Measurements from ENCODE around the gene GRIFIN. TPM values are rescaled to one million over a fixed set of nuclear protein-coding genes. Genes with fewer than 3 reads are reported as not detected.
"Not testable (repeated sequence)": the region's sequence is repeated elsewhere in the genome, so short reads cannot be mapped to it uniquely, and the experiment has no call there.

The GRIFIN gene
- total RNA-seq, 4 donors from 2014 or later: not detected

DNA sequence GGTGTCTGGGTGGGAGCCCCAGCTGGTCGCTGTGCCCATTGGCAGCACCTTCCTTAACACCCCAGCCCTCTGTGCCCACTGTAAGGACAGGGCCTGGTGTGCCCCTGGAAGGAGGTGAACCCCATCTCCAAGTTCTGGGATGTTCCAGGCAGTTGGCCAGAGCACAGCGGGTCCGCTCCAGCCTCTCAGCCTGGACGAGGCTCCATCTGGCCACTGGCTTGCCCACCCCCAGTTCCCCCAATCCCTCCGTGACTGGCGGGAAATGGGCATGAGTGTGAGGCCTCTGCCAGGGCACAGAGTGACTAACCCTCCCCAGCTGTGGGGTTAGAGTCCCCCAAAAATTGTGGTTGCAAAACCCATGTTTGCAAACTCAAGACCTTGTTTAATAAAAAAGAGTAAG, 15.6 kb downstream of the GRIFIN start:
- intact Hi-C loops (cut with DNase I; ENCODE audit: low total_unique reads): no loop called here
- Histone ChIP-seq H3K36me3 (no peaks in the 10 kb centered on the region), H3K27me3 (no peaks in the 10 kb centered on the region), H3K4me1 (no peaks in the 10 kb centered on the region), H3K27ac (no peak overlapping the region), H3K9me3 (no peaks in the 10 kb centered on the region), H3K4me3 (no peak overlapping the region)
- TF ChIP-seq CTCF (IDR thresholded peaks at IDR 0.05): no peak
- DNase-seq: no peak

DNA sequence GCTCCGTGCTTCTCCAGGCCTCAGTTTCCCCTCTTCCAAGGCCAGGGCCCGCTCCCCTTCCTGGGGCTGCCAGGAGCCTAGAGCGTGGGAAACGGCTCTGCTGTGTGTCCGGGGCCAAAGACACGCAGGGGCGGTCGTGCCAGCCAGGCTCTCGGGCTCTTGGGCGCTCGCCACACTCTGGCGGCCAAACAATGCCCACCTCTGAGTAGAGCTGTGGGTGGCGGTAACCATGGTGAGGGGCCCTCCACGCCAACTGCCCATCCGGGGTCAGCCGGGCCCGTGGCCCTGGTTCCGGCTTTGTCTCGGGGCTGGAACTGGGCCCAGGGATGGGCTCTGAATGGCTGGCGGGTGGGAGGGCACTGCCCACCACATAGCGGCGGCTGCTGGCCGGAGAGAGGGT, 16.0 kb downstream of the GRIFIN start:
- intact Hi-C loops (cut with DNase I; ENCODE audit: low total_unique reads): no loop called here
- no peak overlapping the region for H3K27ac ChIP-seq
- H3K36me3 ChIP-seq: no peaks in the 10 kb centered on the region
- no peaks in the 10 kb centered on the region for H3K9me3 ChIP-seq
- TF ChIP-seq POLR2A (IDR thresholded peaks at IDR 0.05): no peak
- no peak for TF ChIP-seq CTCF (IDR thresholded peaks at IDR 0.05)
- no peaks in the 10 kb centered on the region for H3K4me1 ChIP-seq
- H3K27me3 ChIP-seq: no peaks in the 10 kb centered on the region
- DNase-seq: no peak
- H3K4me3 ChIP-seq: no peak overlapping the region

DNA sequence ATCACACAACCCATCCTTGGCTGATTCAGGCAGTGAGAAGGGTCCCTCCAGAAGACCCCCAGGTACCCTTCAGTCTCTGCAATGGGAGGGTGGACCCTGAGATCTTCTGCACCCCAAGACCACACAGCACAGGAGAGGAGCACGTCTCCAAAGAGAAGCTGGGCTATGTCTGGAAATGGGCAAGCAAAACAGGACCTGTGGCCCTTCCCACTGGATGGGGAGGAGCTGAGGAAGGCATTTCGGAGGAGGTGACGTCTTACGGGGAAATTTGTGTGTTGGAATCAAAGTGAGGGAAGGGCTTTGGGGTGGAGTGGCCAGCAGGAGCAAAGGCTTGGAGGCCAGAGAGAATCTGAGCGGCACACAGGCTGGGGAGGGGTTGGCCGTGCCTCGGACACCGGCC, 16.5 kb downstream of the GRIFIN start:
- DNase-seq: no peak
- Histone ChIP-seq H3K27ac (no peak overlapping the region), H3K4me3 (no peak overlapping the region), H3K27me3 (no peaks in the 10 kb centered on the region), H3K4me1 (no peaks in the 10 kb centered on the region), H3K9me3 (no peaks in the 10 kb centered on the region), H3K36me3 (no peaks in the 10 kb centered on the region)
- TF ChIP-seq CTCF (IDR thresholded peaks at IDR 0.05): no peak
- TF ChIP-seq POLR2A (IDR thresholded peaks at IDR 0.05): no peak
- intact Hi-C loops (cut with DNase I; ENCODE audit: low total_unique reads): no loop called here

GRCh38 chr7:2453849-2454248, 22.3 kb downstream of the GRIFIN start:
- intact Hi-C loops (cut with DNase I; ENCODE audit: low total_unique reads); H3K4me3 ChIP-seq: not testable (repeated sequence)

DNA sequence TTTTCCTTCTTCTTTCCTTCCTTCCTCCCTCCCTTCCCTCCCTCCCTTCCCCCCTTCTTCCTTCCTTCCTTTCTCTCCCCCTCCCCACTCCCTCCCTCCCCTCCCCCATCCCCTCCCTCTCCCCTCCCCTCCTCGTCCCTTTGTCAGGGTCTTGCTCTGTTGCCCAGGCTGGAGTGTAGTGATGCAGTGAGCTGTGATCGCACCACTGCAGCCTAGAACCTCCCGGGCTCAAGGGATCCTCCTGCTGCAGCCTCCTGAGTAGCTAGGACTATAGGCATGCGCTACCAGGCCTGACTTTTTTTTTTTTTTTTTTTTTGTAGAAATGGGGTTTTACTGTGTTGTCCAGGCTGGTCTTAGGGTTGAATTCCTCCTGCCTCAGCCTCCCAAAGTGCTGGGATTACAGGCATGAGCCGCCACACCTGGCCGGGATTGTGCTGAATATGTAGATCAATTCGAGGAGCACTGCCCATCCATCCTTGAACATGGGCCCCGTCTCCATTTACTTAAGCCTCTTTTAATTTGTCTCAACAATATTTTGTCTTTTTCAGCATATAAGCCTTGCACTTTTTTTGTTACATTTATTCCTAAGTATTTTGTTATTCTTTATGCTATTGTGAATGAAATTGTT, 23.4 kb downstream of the GRIFIN start:
- Histone ChIP-seq H3K4me3 (no peak overlapping the region), H3K4me1 (peaks cover 0 to 8% of the 10 kb centered on the region in 2 donors), H3K36me3 (no peaks in the 10 kb centered on the region), H3K27me3 (no peaks in the 10 kb centered on the region), H3K9me3 (no peaks in the 10 kb centered on the region), H3K27ac (no peak overlapping the region)
- intact Hi-C loops (cut with DNase I; ENCODE audit: low total_unique reads): no loop called here
- DNase-seq: no peak
- TF ChIP-seq CTCF (IDR thresholded peaks at IDR 0.05) (no peak), POLR2A (IDR thresholded peaks at IDR 0.05) (no peak)

More at GRCh38 chr7:2453849-2454248, 22.3 kb downstream of the GRIFIN start:
- H3K27ac ChIP-seq, H3K9me3 ChIP-seq, H3K27me3 ChIP-seq, H3K36me3 ChIP-seq, H3K4me1 ChIP-seq, DNase-seq: not testable (repeated sequence)

GRCh38 chr7:2452074-2452507, 24.1 kb downstream of the GRIFIN start:
- DNase-seq: no peak
- Histone ChIP-seq H3K4me3 (peak overlapping the region; percentile 30 to 33), H3K27me3 (no peaks in the 10 kb centered on the region), H3K4me1 (peaks cover 0 to 8% of the 10 kb centered on the region in 2 donors), H3K9me3 (no peaks in the 10 kb centered on the region), H3K27ac (no peak overlapping the region), H3K36me3 (no peaks in the 10 kb centered on the region)
- intact Hi-C loops (cut with DNase I; ENCODE audit: low total_unique reads): no loop called here
- TF ChIP-seq CTCF (IDR thresholded peaks at IDR 0.05): no peak
